Tongue (tissue), 2 donors: ENCODE results near the gene PLPP4. TPM values are rescaled to one million over a fixed set of nuclear protein-coding genes. Genes with fewer than 3 reads are reported as not detected.
A peak's percentile ranks its signal among the peaks of the same experiment; 100 is the strongest.

Source experiments
- DNase-seq: peaks from one replicate; pipeline ENCODE4 v3.0.0-alpha.2; 2015
- total RNA-seq: library from RNA; depleted of rRNA; stranded (reverse); fragments of >200 nt; gene quantifications from one replicate; pipeline ENCODE4 v1.2.3, GENCODE V29; 2014

The PLPP4 gene
- total RNA-seq, result not detected

DNA sequence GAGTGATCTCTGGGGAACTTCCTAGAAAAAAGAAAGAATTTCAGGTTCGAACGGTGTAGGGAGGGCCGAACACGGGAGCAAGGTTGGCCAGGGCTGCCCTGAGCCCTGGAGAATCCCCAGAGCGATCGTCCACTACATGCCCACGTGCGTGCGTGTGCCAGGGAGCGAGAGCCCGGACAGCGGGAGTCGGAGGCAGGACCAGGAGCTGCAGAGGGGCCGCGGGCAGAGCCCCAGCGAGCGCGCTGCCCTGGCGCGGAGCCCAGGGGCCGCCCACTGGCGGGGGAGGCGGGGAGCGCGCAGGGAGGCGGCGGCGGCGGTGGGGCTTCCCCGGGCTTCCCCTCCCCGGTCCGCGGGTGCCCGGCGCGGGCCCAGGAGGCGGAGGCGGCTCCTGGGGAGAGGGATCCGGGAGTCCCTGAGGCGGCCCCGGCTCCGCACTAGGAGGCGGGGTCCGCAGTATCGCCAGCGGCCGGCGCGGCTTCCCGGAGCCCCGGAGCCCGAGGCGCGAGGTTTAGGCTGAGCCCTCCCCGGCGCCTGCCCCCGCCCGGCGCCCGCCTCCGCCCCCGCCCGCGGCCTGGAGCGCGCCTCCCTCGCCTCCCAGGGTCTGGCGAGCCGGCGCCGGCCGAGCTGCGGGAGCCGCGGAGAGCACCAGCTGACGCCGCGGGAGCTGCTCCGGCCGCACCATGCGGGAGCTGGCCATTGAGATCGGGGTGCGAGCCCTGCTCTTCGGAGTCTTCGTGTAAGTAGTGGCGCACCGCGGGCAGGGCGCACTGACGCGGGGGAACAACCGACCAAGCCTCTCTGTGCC is at the start of gene PLPP4:
PLPP4 (plus strand) TSS at position 602 of the 805 bp plus-strand sequence; CDS start at position 681, 79 bp downstream.
- DNase-seq, result peak; percentile 71

DNA sequence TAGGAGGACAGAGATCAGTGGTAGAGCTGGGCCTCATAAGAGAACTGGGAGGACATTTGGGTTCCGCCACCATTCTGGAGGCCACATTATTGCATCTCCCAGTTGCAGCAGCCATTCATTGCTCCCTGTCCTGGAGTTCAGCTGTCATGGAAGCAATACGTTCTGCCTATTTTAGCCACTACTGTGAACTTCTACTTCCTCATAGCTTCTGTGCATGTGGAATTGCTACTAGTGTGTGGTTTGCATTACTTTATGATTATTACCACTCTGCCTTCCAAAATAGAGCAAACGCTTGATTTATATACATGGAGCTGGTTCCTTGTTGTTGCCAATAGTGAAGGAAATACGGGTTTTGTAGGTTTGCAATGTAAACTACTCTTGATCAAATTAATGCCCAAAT is 47.2 kb upstream of the PLPP4 start:
- DNase-seq, result no peak

DNA sequence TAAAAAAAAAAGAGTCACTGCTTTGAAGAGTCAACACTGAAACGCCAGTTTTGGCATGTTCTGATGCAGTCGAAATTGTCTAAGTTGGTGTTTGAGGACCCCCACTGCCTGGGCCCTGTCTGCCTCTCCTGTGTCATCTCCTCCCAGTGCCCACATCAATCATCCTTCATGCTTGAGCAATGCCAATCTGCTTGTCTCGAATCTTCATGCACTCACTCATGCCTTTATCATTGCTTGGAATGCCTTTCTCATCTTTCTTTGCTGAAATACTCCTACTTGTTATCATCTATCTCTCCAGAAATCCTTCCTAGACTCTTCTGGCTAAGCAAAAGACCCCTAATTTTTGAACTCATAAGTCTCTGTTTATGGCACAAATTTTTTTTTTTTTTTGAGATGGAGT is 42.1 kb upstream of the PLPP4 start:
- no peak for DNase-seq

DNA sequence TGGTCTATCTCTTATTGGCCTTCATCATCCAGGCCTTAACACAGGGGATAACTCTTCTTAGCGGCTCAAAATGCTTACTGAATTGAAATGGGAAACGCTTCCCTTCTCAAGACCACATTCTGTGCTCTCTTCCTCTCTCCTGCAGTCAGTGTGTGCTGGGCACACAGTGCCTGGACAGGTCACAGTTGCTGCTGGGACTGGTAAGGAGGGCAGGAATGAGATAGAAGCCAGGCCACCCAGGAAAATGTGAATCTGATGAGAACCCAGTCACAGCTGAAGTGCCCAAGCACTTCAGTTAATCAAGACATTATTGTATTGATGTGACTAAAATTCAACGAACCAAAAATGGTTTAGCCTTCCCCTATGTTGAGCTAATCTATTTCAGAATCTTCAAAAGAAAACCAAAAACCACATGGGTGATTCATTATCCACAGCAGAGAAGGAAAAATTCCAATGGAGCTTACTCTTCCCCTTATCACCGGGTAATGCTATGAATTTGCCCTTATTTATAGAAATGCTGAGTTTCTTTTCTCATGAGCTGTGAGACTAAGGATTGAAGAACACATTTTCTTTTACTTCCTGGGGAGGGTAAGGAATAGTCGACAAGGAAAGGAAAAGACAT is 41.2 kb upstream of the PLPP4 start:
- no peak for DNase-seq

DNA sequence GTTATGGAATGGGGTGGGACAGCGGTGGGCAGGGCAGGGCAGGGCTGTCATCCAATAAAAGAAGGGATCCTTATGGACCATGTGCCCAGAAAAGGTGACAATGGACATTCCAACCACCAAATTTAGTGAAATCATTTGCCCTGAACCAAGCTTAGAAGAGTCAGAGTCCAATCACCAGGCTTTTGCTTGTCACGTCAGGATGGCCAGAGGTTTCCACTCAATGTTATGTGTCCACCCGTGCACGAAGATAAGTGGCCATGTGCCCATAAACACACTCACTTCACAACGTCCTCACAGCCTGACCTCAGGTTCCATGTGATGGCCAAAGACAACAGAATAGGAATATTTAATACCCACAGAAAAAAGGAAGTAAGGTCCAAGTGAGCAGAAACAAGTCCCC is 36.6 kb upstream of the PLPP4 start:
- DNase-seq, result no peak

DNA sequence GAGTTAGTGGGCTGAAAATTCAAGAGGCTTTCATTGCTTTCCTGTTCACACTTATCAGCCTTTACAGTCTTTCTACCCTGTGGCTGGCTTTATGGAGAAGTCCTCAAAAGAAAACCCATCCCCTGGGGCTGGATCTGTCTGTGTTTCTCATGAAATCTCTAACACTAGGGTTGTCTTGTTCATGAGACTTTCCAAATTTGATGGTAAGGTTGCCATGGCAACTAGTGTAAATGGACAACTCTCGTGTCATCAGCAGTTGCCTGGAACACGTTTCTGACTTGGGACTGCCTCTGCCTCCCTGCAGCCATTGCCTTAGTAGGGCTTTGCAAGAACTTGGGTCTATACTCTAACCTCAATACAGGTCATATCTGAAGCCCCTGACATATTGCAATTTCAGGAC is 35.8 kb upstream of the PLPP4 start:
- no peak for DNase-seq

- DNase-seq, result no peak
These were observed 34.6 kb upstream of the PLPP4 start for GRCh38 chr10:120422457-120422856.

- DNase-seq, result peak; percentile 54
These were observed 33.4 kb upstream of the PLPP4 start for GRCh38 chr10:120423431-120424197.

DNA sequence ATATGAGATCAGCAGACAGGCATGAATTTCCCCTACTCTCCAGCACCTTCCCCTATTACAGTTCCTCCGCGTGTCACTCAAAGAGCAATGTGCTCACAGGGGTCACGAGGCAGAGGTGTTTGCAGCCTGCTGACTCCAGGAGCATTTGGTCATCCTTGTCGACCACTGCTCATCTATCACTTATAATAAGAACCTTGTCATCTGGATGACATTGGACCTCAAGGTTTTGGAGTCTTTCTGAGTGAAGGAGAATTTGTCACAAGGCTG is 32.9 kb upstream of the PLPP4 start:
- no peak for DNase-seq

- DNase-seq, result no peak
These were observed 30.7 kb upstream of the PLPP4 start for GRCh38 chr10:120426306-120426705.

DNA sequence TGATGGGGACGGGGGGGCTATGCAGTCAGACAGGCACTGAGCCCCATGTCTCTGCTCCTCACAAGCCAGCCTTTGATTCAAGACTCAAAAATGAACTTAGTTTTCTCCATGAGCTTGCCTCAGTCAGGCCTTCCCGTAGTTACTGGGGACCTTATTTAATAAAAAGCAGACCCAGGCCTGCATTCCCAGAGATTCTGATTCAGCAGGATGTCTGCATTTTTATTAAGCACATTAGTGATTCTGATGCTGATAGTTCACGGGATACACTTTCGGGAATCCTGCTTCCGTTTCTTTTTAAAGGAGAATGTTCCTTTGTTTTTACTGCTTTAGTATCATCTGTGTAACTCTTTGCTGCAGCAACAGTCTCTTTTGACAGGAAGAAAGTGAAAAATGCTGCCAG is 28.3 kb upstream of the PLPP4 start:
- DNase-seq, result no peak

GRCh38 chr10:120429395-120429794 is 27.6 kb upstream of the PLPP4 start:
- no peak for DNase-seq

GRCh38 chr10:120431251-120431651 is 25.8 kb upstream of the PLPP4 start:
- DNase-seq, result peak; percentile 38

DNA sequence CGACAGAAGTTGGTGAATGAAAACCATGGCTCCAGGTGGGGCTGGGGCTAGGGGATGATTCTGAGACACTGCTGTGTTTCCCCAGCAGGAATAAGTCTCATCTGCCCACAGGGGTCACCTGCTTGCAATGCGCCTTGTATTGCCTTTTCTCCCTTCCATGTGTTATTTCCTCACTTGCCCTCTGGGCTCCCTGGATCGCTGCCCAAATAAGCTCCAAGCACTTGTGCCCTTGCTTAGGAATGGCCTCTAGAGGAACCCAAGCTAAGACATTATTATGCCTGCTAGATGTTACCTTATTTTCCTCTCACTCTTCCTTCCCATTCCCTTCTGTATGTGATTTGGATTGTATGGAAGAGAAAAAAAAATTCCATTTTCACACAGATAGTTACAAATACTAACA is 24.8 kb upstream of the PLPP4 start:
- no peak for DNase-seq

DNA sequence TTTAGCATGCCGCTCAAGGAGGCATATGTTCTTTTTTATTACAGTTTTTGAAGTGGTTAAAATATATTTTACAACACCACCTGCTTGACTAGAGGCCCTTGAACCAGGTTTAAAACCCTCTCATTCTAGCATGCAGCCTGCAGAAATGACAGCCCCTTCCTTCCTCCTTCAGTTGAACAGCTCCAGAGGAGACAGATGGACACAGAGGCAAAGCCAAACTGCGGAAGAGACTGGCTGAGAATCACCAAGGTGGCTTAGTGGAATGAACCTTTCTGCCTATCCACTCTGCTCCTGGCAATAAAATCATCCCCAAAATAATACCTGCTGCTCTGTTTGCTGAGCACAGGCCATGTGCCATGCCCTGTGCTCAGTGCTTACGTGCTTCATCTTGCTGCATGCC is 23.9 kb upstream of the PLPP4 start:
- DNase-seq, result no peak

DNA sequence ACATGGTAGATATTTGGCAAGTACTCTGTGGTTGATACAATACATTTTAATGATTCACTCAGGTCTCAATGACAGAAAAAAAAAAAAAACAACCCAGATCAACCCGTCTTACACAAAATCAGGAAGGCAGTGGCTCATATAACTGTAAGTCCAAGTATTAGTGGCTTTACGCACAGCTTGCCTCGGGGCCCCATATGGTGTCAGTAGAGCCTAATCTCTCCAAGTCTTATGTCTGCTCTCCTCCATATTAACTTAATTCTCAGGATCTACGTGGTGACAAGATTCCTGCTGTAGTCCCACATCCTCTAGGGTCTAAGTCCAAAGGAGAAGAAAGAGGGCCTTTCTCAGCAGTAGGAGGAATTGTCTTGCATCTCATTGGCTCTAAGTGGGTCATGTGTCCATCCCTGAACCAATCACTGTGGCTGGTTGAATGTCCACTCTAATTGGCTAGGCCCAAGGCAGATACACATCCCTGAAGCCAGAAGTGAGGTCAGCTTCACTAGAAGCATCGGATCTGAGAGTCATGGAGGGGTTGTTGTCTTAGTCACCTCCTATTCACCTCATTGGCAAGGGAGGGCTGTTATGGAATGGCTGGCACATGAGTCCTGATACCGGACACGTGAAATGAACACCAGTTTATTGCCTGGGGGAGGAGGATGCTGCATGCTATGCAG is 20.5 kb upstream of the PLPP4 start:
- no peak for DNase-seq

DNA sequence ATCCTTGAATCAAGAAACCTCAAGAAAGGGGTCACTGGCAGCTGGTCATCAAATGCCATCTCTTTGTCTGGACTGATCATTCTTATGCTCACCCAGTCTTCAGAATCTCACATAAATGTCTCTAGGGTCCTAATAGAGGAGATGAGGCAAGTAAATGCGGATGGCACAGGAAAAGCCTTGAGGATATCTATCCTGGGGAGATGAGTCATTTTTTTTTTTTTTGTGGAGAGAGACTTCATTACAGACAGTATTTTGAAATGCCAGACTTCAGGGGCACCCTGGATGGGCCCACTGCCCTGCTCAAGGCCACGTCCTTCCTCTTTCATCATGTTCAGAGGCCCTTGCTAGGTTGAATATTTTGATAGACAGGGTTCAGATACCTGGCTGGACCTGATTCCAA is 19.5 kb upstream of the PLPP4 start:
- no peak for DNase-seq

DNA sequence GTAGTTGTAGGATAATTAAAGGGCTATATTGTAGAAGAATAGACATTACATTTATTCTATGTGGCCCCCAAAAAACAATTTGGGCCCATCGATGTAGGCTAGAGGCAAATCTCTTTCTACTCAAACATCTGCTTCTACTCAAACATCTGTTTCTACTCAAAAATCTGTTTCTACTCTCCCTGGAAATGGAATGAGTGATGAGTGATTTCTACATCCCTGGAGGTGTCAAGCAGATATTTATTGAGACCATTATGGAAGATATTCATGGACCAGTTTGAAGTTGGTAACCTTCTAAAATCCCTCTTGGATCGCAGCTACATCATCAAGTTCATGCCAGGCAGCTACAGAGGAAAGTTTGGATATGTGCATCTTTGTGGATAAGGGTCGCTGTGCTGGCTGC is 5.1 kb upstream of the PLPP4 start:
- no peak for DNase-seq

GRCh38 chr10:120453319-120453718 is 3.7 kb upstream of the PLPP4 start:
- DNase-seq, result no peak

DNA sequence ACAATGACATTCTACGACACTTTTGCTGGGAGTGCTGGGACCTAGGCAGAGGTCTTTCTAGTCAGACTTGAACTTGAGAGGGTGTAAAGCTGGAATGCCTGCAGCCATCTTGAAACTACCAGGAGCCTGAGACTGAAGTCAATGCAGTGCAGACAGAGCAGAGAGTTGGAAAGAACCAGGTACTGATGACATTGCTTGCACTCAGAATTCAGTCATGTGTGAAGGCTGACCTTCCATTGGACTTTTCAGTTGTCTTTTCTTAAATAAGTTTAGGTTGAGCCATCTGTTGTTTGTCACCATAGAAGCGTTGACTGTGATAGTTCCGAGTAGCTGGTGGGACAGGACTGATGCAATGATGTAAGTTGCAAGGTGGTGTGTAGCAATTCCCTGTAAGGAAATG is 3.1 kb upstream of the PLPP4 start:
- DNase-seq, result no peak

GRCh38 chr10:120455004-120455403 is 2.0 kb upstream of the PLPP4 start:
- no peak for DNase-seq

GRCh38 chr10:120455606-120456005 is 1.4 kb upstream of the PLPP4 start:
- no peak for DNase-seq

DNA sequence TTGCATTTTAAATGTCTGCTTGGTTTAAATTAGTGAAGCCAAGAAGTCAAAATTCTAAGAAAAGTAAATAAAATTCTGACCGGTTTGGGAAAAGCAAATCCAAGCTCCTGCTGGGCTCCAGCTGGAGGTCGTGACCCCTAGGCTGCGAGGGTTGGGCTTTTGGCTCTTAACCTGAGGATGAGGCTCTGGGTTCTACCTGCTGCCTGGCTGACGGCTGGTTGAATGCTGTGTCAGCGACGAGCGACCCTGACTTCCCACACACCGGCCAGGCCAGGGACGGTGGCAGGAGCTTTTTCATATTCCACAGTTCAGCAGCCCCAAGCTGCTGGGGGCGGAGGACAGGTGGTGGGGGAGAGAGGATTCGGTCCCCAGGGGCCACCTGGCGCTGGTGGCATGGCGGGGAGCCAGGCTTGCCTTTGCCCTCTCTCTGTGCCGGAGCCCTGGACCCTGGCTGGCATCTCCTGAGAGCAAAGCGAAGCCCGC is 843 bp upstream of the PLPP4 start:
- DNase-seq, result peak; percentile 35
